Activated CD8-positive, alpha-beta T cell treated with anti-CD3 and anti-CD28 coated beads for 36 hours (primary cell): Measurements from ENCODE around the gene RCOR3. TPM values are rescaled to one million over a fixed set of nuclear protein-coding genes. Genes with fewer than 3 reads are reported as not detected.
A peak's percentile ranks its signal among the peaks of the same experiment; 100 is the strongest.

Source experiments
- ATAC-seq: fragments of 200-7000 bp; cut with Tn5 transposase; one replicate; pipeline ENCODE4 v1.10.0; 2021; ENCODE audit warnings: mild to moderate bottlenecking, moderate library complexity
- CTCF ChIA-PET: fragments of 350-600 bp; sonication (Branson Sonifier 250); formaldehyde crosslinking; loops from one replicate; lab custom pipeline; 2021; ENCODE audit warnings: antibody characterized with exemption; lab: Charles Lee
- POLR2A ChIA-PET: fragments of 350-600 bp; sonication (Branson Sonifier 250); formaldehyde crosslinking; loops from one replicate; lab custom pipeline; 2021; ENCODE audit warnings: antibody characterized with exemption; lab: Charles Lee
- DNase-seq: peaks from one replicate; pipeline ENCODE4 v3.0.0-alpha.2; 2020
- H3K27ac Mint-ChIP-seq: one replicate; pipeline ENCODE4 v1.8.0; 2021; ENCODE audit warnings: mild to moderate bottlenecking, mixed read lengths
- H3K27me3 Mint-ChIP-seq: one replicate; pipeline ENCODE4 v1.8.0; 2021; ENCODE audit warnings: mixed read lengths
- H3K36me3 Mint-ChIP-seq: one replicate; pipeline ENCODE4 v1.8.0; 2021; ENCODE audit warnings: low read depth, mixed read lengths
- H3K4me1 Mint-ChIP-seq: one replicate; pipeline ENCODE4 v1.8.0; 2021; ENCODE audit warnings: low read depth, mixed read lengths
- H3K4me3 Mint-ChIP-seq: one replicate; pipeline ENCODE4 v1.8.0; 2021; ENCODE audit warnings: mild to moderate bottlenecking, moderate library complexity, mixed read lengths
- H3K9me3 Mint-ChIP-seq: one replicate; pipeline ENCODE4 v1.8.0; 2021; ENCODE audit warnings: mixed read lengths
- intact Hi-C: fragments of 100-400 bp; cut with micrococcal nuclease; formaldehyde crosslinking; loops from one replicate; pipeline ENCODE4 v1.10.0; 2022
- total RNA-seq, 2 experiments: library from RNA; stranded (reverse); gene quantifications; one replicate each; pipeline ENCODE4 v1.2.3, GENCODE V29; 2021
- TF ChIP-seq, protein P1 (sequence below): fragments of 200-600 bp; IDR thresholded peaks from one replicate; pipeline ENCODE4 v1.8.0; 2022; ENCODE audit warnings: antibody characterized with exemption, mild to moderate bottlenecking

Gene RCOR3
- total RNA-seq, 2 experiments from 2014 or later = 25.7 to 30.7 TPM

GRCh38 chr1:211334986-211335385 is 75.8 kb downstream of the RCOR3 start:
- H3K36me3 Mint-ChIP-seq = peaks cover 30% of the 10 kb centered on the region
- peak overlapping the region; percentile 88 for H3K27ac Mint-ChIP-seq
- CTCF ChIA-PET = interaction anchor here (0.9 to 3.8 kb wide), 7 partner anchors 7 to 135 kb away, joined by 3 to 21 read pairs (median 11); partner anchors contain the start of gene TRAF5
- no peaks in the 10 kb centered on the region for H3K27me3 Mint-ChIP-seq
- no peaks in the 10 kb centered on the region for H3K9me3 Mint-ChIP-seq
- POLR2A ChIA-PET = interaction anchor here (0.8 to 2.0 kb wide), 3 partner anchors 9 to 41 kb away, joined by 4 to 7 read pairs (median 4); no protein-coding TSS in a partner anchor
- peaks cover 88% of the 10 kb centered on the region for H3K4me1 Mint-ChIP-seq
- DNase-seq (peak; percentile 56), ATAC-seq (peak; percentile 71)
- TF ChIP-seq, protein P1, sequence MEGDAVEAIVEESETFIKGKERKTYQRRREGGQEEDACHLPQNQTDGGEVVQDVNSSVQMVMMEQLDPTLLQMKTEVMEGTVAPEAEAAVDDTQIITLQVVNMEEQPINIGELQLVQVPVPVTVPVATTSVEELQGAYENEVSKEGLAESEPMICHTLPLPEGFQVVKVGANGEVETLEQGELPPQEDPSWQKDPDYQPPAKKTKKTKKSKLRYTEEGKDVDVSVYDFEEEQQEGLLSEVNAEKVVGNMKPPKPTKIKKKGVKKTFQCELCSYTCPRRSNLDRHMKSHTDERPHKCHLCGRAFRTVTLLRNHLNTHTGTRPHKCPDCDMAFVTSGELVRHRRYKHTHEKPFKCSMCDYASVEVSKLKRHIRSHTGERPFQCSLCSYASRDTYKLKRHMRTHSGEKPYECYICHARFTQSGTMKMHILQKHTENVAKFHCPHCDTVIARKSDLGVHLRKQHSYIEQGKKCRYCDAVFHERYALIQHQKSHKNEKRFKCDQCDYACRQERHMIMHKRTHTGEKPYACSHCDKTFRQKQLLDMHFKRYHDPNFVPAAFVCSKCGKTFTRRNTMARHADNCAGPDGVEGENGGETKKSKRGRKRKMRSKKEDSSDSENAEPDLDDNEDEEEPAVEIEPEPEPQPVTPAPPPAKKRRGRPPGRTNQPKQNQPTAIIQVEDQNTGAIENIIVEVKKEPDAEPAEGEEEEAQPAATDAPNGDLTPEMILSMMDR = no peak
- intact Hi-C loops = no loop called here
- peak overlapping the region; percentile 46 for H3K4me3 Mint-ChIP-seq

DNA sequence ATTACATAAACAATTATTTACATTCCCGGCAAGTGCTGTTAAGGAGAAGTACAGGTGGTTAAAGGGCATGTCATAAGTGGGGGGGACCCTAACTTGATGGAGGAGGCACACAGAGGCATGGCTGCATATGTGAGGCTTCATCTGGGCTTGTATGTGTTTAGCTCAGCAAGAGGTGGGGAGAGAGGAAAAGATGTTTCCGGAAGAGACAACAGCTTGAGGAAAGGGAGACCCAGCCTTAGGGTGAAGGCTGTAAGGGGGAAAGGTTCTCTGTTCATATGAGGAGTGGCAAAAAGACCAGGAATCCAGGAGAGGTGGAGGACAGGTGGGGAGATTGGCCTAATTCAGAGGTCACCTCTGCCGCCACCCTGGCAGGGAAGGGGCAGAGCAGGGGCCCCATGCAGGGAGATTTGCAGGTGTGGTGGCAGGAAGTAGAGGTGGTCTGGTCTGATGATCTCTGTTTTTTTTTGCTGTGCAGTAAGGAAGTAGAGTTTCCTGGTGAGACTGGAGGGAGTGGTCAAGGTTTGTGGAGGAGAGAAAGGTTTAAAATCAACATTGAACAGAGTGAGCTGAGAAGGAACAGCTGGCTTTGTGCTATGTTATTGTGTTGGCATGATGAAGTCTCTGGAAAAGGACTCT is 76.5 kb downstream of the RCOR3 start:
- ChIA-PET POLR2A (interaction anchor here (0.8 to 6.0 kb wide), 5 partner anchors 8 to 40 kb away, joined by 4 to 45 read pairs (median 7); partner anchors contain the start of gene TRAF5), CTCF (interaction anchor here (0.8 to 3.8 kb wide), 8 partner anchors 7 to 141 kb away, joined by 3 to 21 read pairs (median 8); partner anchors contain the start of gene TRAF5)
- H3K36me3 Mint-ChIP-seq = peaks cover 26% of the 10 kb centered on the region

GRCh38 chr1:211336161-211336560 is 77.0 kb downstream of the RCOR3 start:
- intact Hi-C loops = no loop called here
- ATAC-seq (no peak), DNase-seq (no peak)
- H3K4me3 Mint-ChIP-seq = peak overlapping the region; percentile 46
- H3K36me3 Mint-ChIP-seq = peaks cover 26% of the 10 kb centered on the region
- peak overlapping the region; percentile 88 for H3K27ac Mint-ChIP-seq
- H3K4me1 Mint-ChIP-seq = peaks cover 87% of the 10 kb centered on the region
- no peaks in the 10 kb centered on the region for H3K9me3 Mint-ChIP-seq
- CTCF ChIA-PET = interaction anchor here (0.8 to 3.8 kb wide), 7 partner anchors 8 to 140 kb away, joined by 3 to 21 read pairs (median 4); partner anchors contain the start of gene TRAF5
- no peaks in the 10 kb centered on the region for H3K27me3 Mint-ChIP-seq
- TF ChIP-seq, protein P1 = no peak
- POLR2A ChIA-PET = interaction anchor here (1.0 to 6.0 kb wide), 5 partner anchors 8 to 79 kb away, joined by 3 to 45 read pairs (median 7); partner anchors contain the start of gene TRAF5

More for the DNA sequence above, 76.5 kb downstream of the RCOR3 start:
- ATAC-seq (peak; percentile 60), DNase-seq (peak; percentile 43)
- H3K9me3 Mint-ChIP-seq = no peaks in the 10 kb centered on the region
- no peaks in the 10 kb centered on the region for H3K27me3 Mint-ChIP-seq
- intact Hi-C loops = no loop called here
- peak overlapping the region; percentile 46 for H3K4me3 Mint-ChIP-seq
- peak overlapping the region; percentile 88 for H3K27ac Mint-ChIP-seq
- TF ChIP-seq, protein P1 = no peak
- H3K4me1 Mint-ChIP-seq = peaks cover 87% of the 10 kb centered on the region

- ATAC-seq = no peak
- peaks cover 89% of the 10 kb centered on the region for H3K4me1 Mint-ChIP-seq
- H3K36me3 Mint-ChIP-seq = peaks cover 28% of the 10 kb centered on the region
- H3K9me3 Mint-ChIP-seq = no peaks in the 10 kb centered on the region
- TF ChIP-seq, protein P1 = no peak
- ChIA-PET CTCF (interaction anchor here (1.3 to 3.8 kb wide), 6 partner anchors 8 to 79 kb away, joined by 3 to 21 read pairs (median 9); partner anchors contain the start of gene TRAF5), POLR2A (interaction anchor here (1.4 to 6.0 kb wide), 4 partner anchors 9 to 79 kb away, joined by 3 to 45 read pairs (median 7); partner anchors contain the start of gene TRAF5)
- no peak for DNase-seq
- H3K4me3 Mint-ChIP-seq = no peak overlapping the region
- intact Hi-C loops = no loop called here
- no peaks in the 10 kb centered on the region for H3K27me3 Mint-ChIP-seq
- peak overlapping the region; percentile 88 for H3K27ac Mint-ChIP-seq
Observed at GRCh38 chr1:211336775-211337174, 77.6 kb downstream of the RCOR3 start.
